SU-DHL-6 (cell line): ENCODE measurements around the gene BLMH.

Source experiments
- H2AFZ ChIP-seq: fragments of 200-600 bp; sonication (generic); 2 replicates; pipeline ENCODE4 v1.6.1; 2014; ENCODE audit warnings: low read depth, mild to moderate bottlenecking, moderate library complexity, mixed read lengths, antibody characterized with exemption, low read length; ENCODE audit not compliant: severe bottlenecking
- H3F3A ChIP-seq: fragments of 200-600 bp; shearing (Covaris generic); 2 replicates; pipeline ENCODE4 v1.6.0; 2016; ENCODE audit warnings: antibody characterized with exemption, mild to moderate bottlenecking; ENCODE audit not compliant: insufficient read depth
- H3K27ac ChIP-seq: fragments of 200-600 bp; sonication (generic); 2 replicates; pipeline ENCODE4 v1.5.1; 2016; ENCODE audit warnings: low read depth, mild to moderate bottlenecking, low read length, moderate library complexity, mixed read lengths
- H3K27me3 ChIP-seq: fragments of 200-600 bp; sonication (generic), shearing (Covaris generic); 2 replicates; pipeline ENCODE4 v1.6.0; 2014; ENCODE audit warnings: mild to moderate bottlenecking, low read length
- H3K36me3 ChIP-seq: fragments of 200-600 bp; sonication (generic); 2 replicates; pipeline ENCODE4 v1.6.1; 2014; ENCODE audit warnings: mild to moderate bottlenecking, low read length, mixed read lengths
- H3K4me2 ChIP-seq: fragments of 300-600, 200-600 bp; shearing (Covaris generic), sonication (generic); 2 replicates; pipeline ENCODE4 v1.6.0; 2014; ENCODE audit warnings: low read length, low read depth, mild to moderate bottlenecking; ENCODE audit not compliant: poor library complexity, severe bottlenecking
- H3K4me3 ChIP-seq: fragments of 200-600 bp; sonication (generic); 2 replicates; pipeline ENCODE4 v1.5.1; 2014; ENCODE audit warnings: antibody characterized with exemption, low read length, mild to moderate bottlenecking, mixed read lengths; ENCODE audit not compliant: insufficient read depth, poor library complexity, severe bottlenecking
- H3K79me2 ChIP-seq: fragments of 200-600 bp; sonication (generic); 2 replicates; pipeline ENCODE4 v1.6.1; 2014; ENCODE audit warnings: mild to moderate bottlenecking, low read length, moderate library complexity; ENCODE audit not compliant: insufficient read depth
- H3K9ac ChIP-seq: fragments of 200-600 bp; sonication (generic); 2 replicates; pipeline ENCODE4 v1.7.0; 2014; ENCODE audit warnings: mild to moderate bottlenecking, low read length
- H3K9me2 ChIP-seq: fragments of 200-600 bp; sonication (generic); replicated peaks from 2 replicates; pipeline ENCODE4 v1.6.1; 2014; ENCODE audit warnings: low read length; ENCODE audit not compliant: insufficient read depth
- H3K9me3 ChIP-seq: fragments of 200-600 bp; sonication (generic); 2 replicates; pipeline ENCODE4 v1.6.1; 2014; ENCODE audit warnings: low read length, mixed read lengths; ENCODE audit not compliant: insufficient read depth
- H4K20me1 ChIP-seq: fragments of 200-600 bp; sonication (generic); 2 replicates; pipeline ENCODE4 v1.6.1; 2014; ENCODE audit warnings: low read depth, mild to moderate bottlenecking, antibody characterized with exemption, low read length, moderate library complexity, mixed read lengths
- EZH2phosphoT487 ChIP-seq: fragments of 200-600 bp; sonication (generic), shearing (Covaris generic); conservative IDR thresholded peaks from 2 replicates; pipeline ENCODE4 v1.6.1; 2018; ENCODE audit warnings: mild to moderate bottlenecking, antibody characterized with exemption, low read length, moderate library complexity, mixed read lengths
- TF ChIP-seq, protein P1 (sequence below): fragments of 200-600 bp; sonication (generic); IDR thresholded peaks from one replicate; pipeline ENCODE4 v1.5.1; 2017; ENCODE audit warnings: antibody characterized with exemption, mild to moderate bottlenecking, low read length, moderate library complexity; ENCODE audit not compliant: insufficient read depth, poor library complexity, severe bottlenecking

BLMH gene

GRCh38 chr17:30271102-30271501 lies 20.6 kb downstream of the BLMH start:
- Histone ChIP-seq H3K79me2 (no peaks in the 10 kb centered on the region), H3K27me3 (no peaks in the 10 kb centered on the region), H3K9ac (no peak overlapping the region), H3K36me3 (peaks cover 61% of the 10 kb centered on the region), H3K4me3 (no peak overlapping the region), H3K27ac (no peak overlapping the region), H4K20me1 (no peaks in the 10 kb centered on the region), H3F3A (no peaks in the 10 kb centered on the region; the same call in 1 of the 2 replicates), H3K9me2 (no peaks in the 10 kb centered on the region), H3K4me2 (no peak overlapping the region), H2AFZ (no peak overlapping the region), H3K9me3 (no peaks in the 10 kb centered on the region)
- TF ChIP-seq EZH2phosphoT487 = no peak
- TF ChIP-seq, protein P1, sequence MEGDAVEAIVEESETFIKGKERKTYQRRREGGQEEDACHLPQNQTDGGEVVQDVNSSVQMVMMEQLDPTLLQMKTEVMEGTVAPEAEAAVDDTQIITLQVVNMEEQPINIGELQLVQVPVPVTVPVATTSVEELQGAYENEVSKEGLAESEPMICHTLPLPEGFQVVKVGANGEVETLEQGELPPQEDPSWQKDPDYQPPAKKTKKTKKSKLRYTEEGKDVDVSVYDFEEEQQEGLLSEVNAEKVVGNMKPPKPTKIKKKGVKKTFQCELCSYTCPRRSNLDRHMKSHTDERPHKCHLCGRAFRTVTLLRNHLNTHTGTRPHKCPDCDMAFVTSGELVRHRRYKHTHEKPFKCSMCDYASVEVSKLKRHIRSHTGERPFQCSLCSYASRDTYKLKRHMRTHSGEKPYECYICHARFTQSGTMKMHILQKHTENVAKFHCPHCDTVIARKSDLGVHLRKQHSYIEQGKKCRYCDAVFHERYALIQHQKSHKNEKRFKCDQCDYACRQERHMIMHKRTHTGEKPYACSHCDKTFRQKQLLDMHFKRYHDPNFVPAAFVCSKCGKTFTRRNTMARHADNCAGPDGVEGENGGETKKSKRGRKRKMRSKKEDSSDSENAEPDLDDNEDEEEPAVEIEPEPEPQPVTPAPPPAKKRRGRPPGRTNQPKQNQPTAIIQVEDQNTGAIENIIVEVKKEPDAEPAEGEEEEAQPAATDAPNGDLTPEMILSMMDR = no peak

DNA sequence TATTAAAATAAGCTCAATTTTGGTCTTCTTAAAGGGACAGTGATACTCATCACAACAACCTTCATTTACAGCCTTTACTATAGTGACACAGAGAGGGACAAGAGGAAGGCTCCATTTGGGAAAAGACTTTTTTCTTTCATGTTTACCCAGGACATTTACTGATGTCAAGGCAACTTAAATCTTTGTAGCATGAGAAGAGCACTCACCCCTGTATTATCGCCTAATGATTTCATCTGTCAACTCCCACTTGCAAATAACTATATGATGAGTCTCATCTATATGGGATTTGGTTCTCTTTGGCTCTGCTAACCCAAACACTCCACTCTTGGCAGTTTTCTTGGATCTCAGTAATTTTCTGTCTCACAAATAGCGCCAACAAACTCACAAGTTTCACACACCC lies 24.1 kb downstream of the BLMH start:
- peaks cover 75% of the 10 kb centered on the region for H3K36me3 ChIP-seq
- no peak overlapping the region for H3K4me3 ChIP-seq
- no peak overlapping the region for H3K4me2 ChIP-seq
- H3K79me2 ChIP-seq = no peaks in the 10 kb centered on the region
- H3K9me3 ChIP-seq = no peaks in the 10 kb centered on the region
- H3K27me3 ChIP-seq = no peaks in the 10 kb centered on the region
- H3K9me2 ChIP-seq = no peaks in the 10 kb centered on the region
- TF ChIP-seq EZH2phosphoT487 = no peak
- TF ChIP-seq, protein P1 = no peak
- no peaks in the 10 kb centered on the region; the same call in 1 of the 2 replicates for H3F3A ChIP-seq
- no peak overlapping the region for H3K9ac ChIP-seq
- no peak overlapping the region for H3K27ac ChIP-seq
- no peaks in the 10 kb centered on the region for H4K20me1 ChIP-seq
- no peak overlapping the region for H2AFZ ChIP-seq

GRCh38 chr17:30263552-30264333 lies 28.0 kb downstream of the BLMH start:
- Histone ChIP-seq H3K9ac (no peak overlapping the region), H3K9me2 (no peaks in the 10 kb centered on the region), H3K27me3 (no peaks in the 10 kb centered on the region), H2AFZ (no peak overlapping the region), H3K79me2 (peaks cover 3% of the 10 kb centered on the region; the same call in 1 of the 2 replicates), H3K4me3 (no peak overlapping the region), H4K20me1 (no peaks in the 10 kb centered on the region), H3K9me3 (no peaks in the 10 kb centered on the region), H3K4me2 (no peak overlapping the region), H3K36me3 (peaks cover 63% of the 10 kb centered on the region), H3K27ac (no peak overlapping the region), H3F3A (no peaks in the 10 kb centered on the region; the same call in 1 of the 2 replicates)
- TF ChIP-seq EZH2phosphoT487 = no peak
- TF ChIP-seq, protein P1 = no peak
